Glutamatergic neuron (in vitro differentiated cells): ENCODE data around the gene EPSTI1. TPM values are rescaled to one million over a fixed set of nuclear protein-coding genes. Genes with fewer than 3 reads are reported as not detected.

Experiments used
- DNase-seq: peaks from one replicate; pipeline ENCODE4 v3.0.0; 2022
- H3K27ac Mint-ChIP-seq: one replicate; pipeline ENCODE4 v1.8.0; 2020; ENCODE audit warnings: mild to moderate bottlenecking, mixed read lengths, inconsistent platforms; ENCODE audit not compliant: unreplicated experiment
- H3K27me3 Mint-ChIP-seq: one replicate; pipeline ENCODE4 v1.8.0; 2020; ENCODE audit warnings: mild to moderate bottlenecking, moderate library complexity, mixed read lengths, inconsistent platforms; ENCODE audit not compliant: unreplicated experiment
- H3K36me3 Mint-ChIP-seq: one replicate; pipeline ENCODE4 v1.8.0; 2020; ENCODE audit warnings: mild to moderate bottlenecking, mixed read lengths, inconsistent platforms; ENCODE audit not compliant: unreplicated experiment
- H3K4me1 Mint-ChIP-seq: one replicate; pipeline ENCODE4 v1.8.0; 2020; ENCODE audit warnings: mild to moderate bottlenecking, low read depth, mixed read lengths, inconsistent platforms; ENCODE audit not compliant: unreplicated experiment
- H3K4me3 Mint-ChIP-seq: one replicate; pipeline ENCODE4 v1.8.0; 2020; ENCODE audit warnings: mild to moderate bottlenecking, mixed read lengths, inconsistent platforms; ENCODE audit not compliant: unreplicated experiment
- H3K9me3 Mint-ChIP-seq: one replicate; pipeline ENCODE4 v1.8.0; 2020; ENCODE audit warnings: mild to moderate bottlenecking, moderate library complexity, mixed read lengths, inconsistent platforms; ENCODE audit not compliant: unreplicated experiment
- CTCF ChIP-seq: fragments of 200-600 bp; sonication (generic); IDR thresholded peaks from one replicate; pipeline ENCODE4 v1.5.0; 2021; ENCODE audit not compliant: partially characterized antibody, unreplicated experiment
- total RNA-seq: library from RNA; stranded (reverse); fragmentation: NEBNext Ultra II Directional; extraction: Animal tissue kit (Norgen Biotek cat#: 25700); gene quantifications from one replicate; pipeline ENCODE4 v1.2.1, GENCODE V29; 2021; ENCODE audit not compliant: unreplicated experiment

The EPSTI1 gene
- total RNA-seq, 1 donor from 2014 or later: not detected

GRCh38 chr13:42957881-42958280 lies 34.2 kb downstream of the EPSTI1 start:
- no peaks in the 10 kb centered on the region for H3K4me1 Mint-ChIP-seq
- H3K9me3 Mint-ChIP-seq: no peaks in the 10 kb centered on the region
- H3K27me3 Mint-ChIP-seq: no peaks in the 10 kb centered on the region
- no peak overlapping the region for H3K27ac Mint-ChIP-seq
- no peak for TF ChIP-seq CTCF
- no peak for DNase-seq
- no peaks in the 10 kb centered on the region for H3K36me3 Mint-ChIP-seq
- no peak overlapping the region for H3K4me3 Mint-ChIP-seq

GRCh38 chr13:42950181-42950580 lies 41.9 kb downstream of the EPSTI1 start:
- Mint-ChIP-seq H3K4me3 (no peak overlapping the region), H3K4me1 (no peaks in the 10 kb centered on the region), H3K27ac (no peak overlapping the region), H3K36me3 (peaks cover 10% of the 10 kb centered on the region), H3K27me3 (no peaks in the 10 kb centered on the region), H3K9me3 (peaks cover 2% of the 10 kb centered on the region)
- no peak for DNase-seq
- TF ChIP-seq CTCF: no peak

GRCh38 chr13:42947925-42948324 lies 44.1 kb downstream of the EPSTI1 start:
- Mint-ChIP-seq H3K9me3 (peaks cover 2% of the 10 kb centered on the region), H3K27me3 (peaks cover 2% of the 10 kb centered on the region), H3K36me3 (peaks cover 17% of the 10 kb centered on the region), H3K4me1 (no peaks in the 10 kb centered on the region), H3K27ac (no peak overlapping the region), H3K4me3 (no peak overlapping the region)
- no peak for DNase-seq
- TF ChIP-seq CTCF: no peak

GRCh38 chr13:42946927-42947326 lies 45.1 kb downstream of the EPSTI1 start:
- Mint-ChIP-seq H3K4me3 (no peak overlapping the region), H3K27ac (no peak overlapping the region), H3K9me3 (peaks cover 2% of the 10 kb centered on the region), H3K27me3 (peaks cover 2% of the 10 kb centered on the region), H3K36me3 (peaks cover 17% of the 10 kb centered on the region), H3K4me1 (no peaks in the 10 kb centered on the region)
- DNase-seq: no peak
- no peak for TF ChIP-seq CTCF

GRCh38 chr13:42929886-42930535 lies 62.0 kb downstream of the EPSTI1 start:
- Mint-ChIP-seq H3K4me3 (no peak overlapping the region), H3K9me3 (peaks cover 2% of the 10 kb centered on the region), H3K36me3 (no peaks in the 10 kb centered on the region), H3K4me1 (no peaks in the 10 kb centered on the region), H3K27me3 (no peaks in the 10 kb centered on the region), H3K27ac (no peak overlapping the region)
- no peak for TF ChIP-seq CTCF
- DNase-seq: no peak
